AG04450 (cell line): Measurements from ENCODE around the gene TNFRSF25. TPM values are rescaled to one million over a fixed set of nuclear protein-coding genes. Genes with fewer than 3 reads are reported as not detected.

Experiments
- CTCF ChIA-PET: fragments of 300-600, 350-600 bp; formaldehyde crosslinking; extraction: SDS; loops from one replicate; lab custom pipeline; 2022; ENCODE audit warnings: antibody characterized with exemption, inconsistent platforms; lab: Charles Lee
- POLR2A ChIA-PET: fragments of 350-600 bp; formaldehyde crosslinking; extraction: SDS; loops from one replicate; lab custom pipeline; 2021; ENCODE audit warnings: antibody characterized with exemption, inconsistent platforms; lab: Yijun Ruan, JAX
- DNase-seq: peaks from one replicate; pipeline ENCODE4 v3.0.0-alpha.2; 2011; ENCODE audit warnings: low read depth, low spot score
- H3K27ac ChIP-seq: one replicate; pipeline ENCODE4 v1.5.1; 2012; ENCODE audit warnings: low read depth, low read length, control low read depth
- H3K27me3 ChIP-seq: one replicate; pipeline ENCODE4 v1.6.0; 2012; ENCODE audit warnings: low read length; ENCODE audit not compliant: control insufficient read depth, insufficient read depth
- H3K4me3 ChIP-seq: 2 replicates; pipeline ENCODE4 v1.5.1; 2011; ENCODE audit warnings: mild to moderate bottlenecking, low read depth, low read length, control low read depth
- H3K9me3 ChIP-seq: 2 replicates; pipeline ENCODE4 v1.5.1; 2012; ENCODE audit warnings: low read length; ENCODE audit not compliant: control insufficient read depth, insufficient read depth
- polyA plus RNA-seq: library from polyadenylated mRNA; depleted of rRNA; stranded (reverse); fragments of >200 nt; gene quantifications from 2 replicates; pipeline ENCODE4 v1.2.3, GENCODE V29; 2011
- TF ChIP-seq, protein P1 (sequence below): IDR thresholded peaks from 2 replicates; pipeline ENCODE4 v1.5.1; 2011; ENCODE audit warnings: low read depth, low read length, control low read depth, inconsistent platforms

TNFRSF25 gene
- polyA plus RNA-seq, 1 experiment: 2.7 TPM

GRCh38 chr1:6424619-6425593 is 41.1 kb downstream of the TNFRSF25 start, which contains the start of gene ESPN:
TSS of gene ESPN (plus strand) at chr1:6424776. CDS start at chr1:6424956, 180 bp downstream.
- Histone ChIP-seq H3K27me3 (peaks cover 69% of the 10 kb centered on the region), H3K27ac (no peak within 1 kb of the TSS), H3K4me3 (no peak within 1 kb of the TSS), H3K9me3 (no peaks in the 10 kb centered on the region; the same call in 1 of the 2 replicates)
- CTCF ChIA-PET: interaction anchor here (0.7 kb wide), 1 partner anchor 13 kb away, joined by 5 read pairs; no protein-coding TSS in a partner anchor
- TF ChIP-seq, protein P1, sequence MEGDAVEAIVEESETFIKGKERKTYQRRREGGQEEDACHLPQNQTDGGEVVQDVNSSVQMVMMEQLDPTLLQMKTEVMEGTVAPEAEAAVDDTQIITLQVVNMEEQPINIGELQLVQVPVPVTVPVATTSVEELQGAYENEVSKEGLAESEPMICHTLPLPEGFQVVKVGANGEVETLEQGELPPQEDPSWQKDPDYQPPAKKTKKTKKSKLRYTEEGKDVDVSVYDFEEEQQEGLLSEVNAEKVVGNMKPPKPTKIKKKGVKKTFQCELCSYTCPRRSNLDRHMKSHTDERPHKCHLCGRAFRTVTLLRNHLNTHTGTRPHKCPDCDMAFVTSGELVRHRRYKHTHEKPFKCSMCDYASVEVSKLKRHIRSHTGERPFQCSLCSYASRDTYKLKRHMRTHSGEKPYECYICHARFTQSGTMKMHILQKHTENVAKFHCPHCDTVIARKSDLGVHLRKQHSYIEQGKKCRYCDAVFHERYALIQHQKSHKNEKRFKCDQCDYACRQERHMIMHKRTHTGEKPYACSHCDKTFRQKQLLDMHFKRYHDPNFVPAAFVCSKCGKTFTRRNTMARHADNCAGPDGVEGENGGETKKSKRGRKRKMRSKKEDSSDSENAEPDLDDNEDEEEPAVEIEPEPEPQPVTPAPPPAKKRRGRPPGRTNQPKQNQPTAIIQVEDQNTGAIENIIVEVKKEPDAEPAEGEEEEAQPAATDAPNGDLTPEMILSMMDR: no peak
- DNase-seq: no peak
- POLR2A ChIA-PET: no interaction called here

- Histone ChIP-seq H3K27me3 (peaks cover 71% of the 10 kb centered on the region), H3K9me3 (no peaks in the 10 kb centered on the region; the same call in 1 of the 2 replicates), H3K27ac (no peak overlapping the region), H3K4me3 (no peak overlapping the region)
- ChIA-PET POLR2A (no interaction called here), CTCF (interaction anchor here (0.5 to 1.9 kb wide), 2 partner anchors 14 to 88 kb away, joined by 7 to 9 read pairs; no protein-coding TSS in a partner anchor)
- TF ChIP-seq, protein P1: no peak
- DNase-seq: no peak
These were observed 41.9 kb downstream of the TNFRSF25 start for GRCh38 chr1:6424000-6424565.

DNA sequence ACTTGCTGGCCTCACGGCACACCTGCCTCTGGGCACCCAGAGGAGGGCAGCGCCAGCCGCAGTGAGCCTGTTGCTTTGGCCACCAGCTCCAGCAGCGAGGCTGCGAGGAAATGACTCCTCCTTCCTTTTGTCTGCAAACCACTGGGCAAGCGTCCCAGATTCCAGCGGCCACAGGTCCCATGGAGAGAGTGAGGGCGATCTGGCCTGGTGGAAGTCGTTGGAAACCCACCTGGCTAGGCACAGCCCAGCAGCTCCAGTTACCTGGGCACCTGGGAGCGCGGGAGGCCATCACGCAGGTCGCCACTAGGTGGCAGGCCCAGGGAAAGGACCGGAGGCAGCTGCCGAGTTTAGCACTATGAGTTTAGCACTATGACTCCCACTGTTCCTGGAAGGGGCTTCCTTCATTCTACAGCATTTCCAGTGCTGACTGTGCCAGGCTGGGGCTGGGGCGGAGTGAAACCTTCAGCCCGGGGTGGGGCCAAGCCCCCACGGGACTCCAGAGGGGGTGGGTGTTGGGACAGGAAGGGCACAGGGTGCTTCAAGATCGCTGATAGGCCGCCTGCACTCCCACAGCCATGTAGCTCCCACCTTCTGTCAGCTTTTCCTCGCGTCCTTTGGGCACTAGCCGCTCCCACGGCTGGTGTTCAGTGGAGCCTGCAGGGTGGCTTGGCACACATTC is 42.5 kb downstream of the TNFRSF25 start:
- POLR2A ChIA-PET: no interaction called here
- no peaks in the 10 kb centered on the region; the same call in 1 of the 2 replicates for H3K9me3 ChIP-seq
- CTCF ChIA-PET: interaction anchor here (0.5 to 1.9 kb wide), 3 partner anchors 15 to 87 kb away, joined by 3 to 9 read pairs (median 7); no protein-coding TSS in a partner anchor
- no peak overlapping the region for H3K4me3 ChIP-seq
- TF ChIP-seq, protein P1: peak; percentile 49
- DNase-seq: no peak
- no peak overlapping the region for H3K27ac ChIP-seq
- peaks cover 76% of the 10 kb centered on the region for H3K27me3 ChIP-seq

DNA sequence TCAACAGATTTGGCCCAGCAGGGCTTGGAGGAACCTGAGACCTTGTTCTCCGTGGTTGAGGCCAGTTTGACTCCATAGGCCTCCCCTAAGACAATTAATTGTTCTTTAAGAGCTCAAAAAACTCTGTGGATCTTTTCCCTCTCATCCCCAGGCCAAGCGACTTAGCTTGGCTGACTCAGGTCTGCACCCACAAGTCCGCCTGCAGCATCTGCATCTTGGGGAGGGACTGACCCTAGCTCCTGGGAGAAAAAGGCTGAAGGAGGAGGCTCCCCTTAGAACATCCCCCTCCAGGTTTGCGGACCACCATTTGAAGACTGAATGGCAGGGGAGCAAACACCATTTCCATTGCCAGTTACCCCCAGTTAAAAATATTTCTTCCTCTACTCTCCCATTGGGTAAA is 44.7 kb downstream of the TNFRSF25 start:
- ChIA-PET POLR2A (no interaction called here), CTCF (interaction anchor here (0.9 to 1.4 kb wide), 2 partner anchors 17 to 59 kb away, joined by 3 to 4 read pairs; no protein-coding TSS in a partner anchor)
- H3K4me3 ChIP-seq: no peak overlapping the region
- H3K27me3 ChIP-seq: peaks cover 77% of the 10 kb centered on the region
- H3K27ac ChIP-seq: no peak overlapping the region
- DNase-seq: no peak
- TF ChIP-seq, protein P1: no peak
- no peaks in the 10 kb centered on the region; the same call in 1 of the 2 replicates for H3K9me3 ChIP-seq
